ENCODE measurements around the gene PTPRN2.
A peak's percentile ranks its signal among the peaks of the same experiment; 100 is the strongest.
"Not testable (repeated sequence)": the region's sequence is repeated elsewhere in the genome, so short reads cannot be mapped to it uniquely, and the experiment has no call there.

Gene PTPRN2

GRCh38 chr7:157862731-157863130 is 724.9 kb downstream of the PTPRN2 start:
- DNase-seq: no peak

DNA sequence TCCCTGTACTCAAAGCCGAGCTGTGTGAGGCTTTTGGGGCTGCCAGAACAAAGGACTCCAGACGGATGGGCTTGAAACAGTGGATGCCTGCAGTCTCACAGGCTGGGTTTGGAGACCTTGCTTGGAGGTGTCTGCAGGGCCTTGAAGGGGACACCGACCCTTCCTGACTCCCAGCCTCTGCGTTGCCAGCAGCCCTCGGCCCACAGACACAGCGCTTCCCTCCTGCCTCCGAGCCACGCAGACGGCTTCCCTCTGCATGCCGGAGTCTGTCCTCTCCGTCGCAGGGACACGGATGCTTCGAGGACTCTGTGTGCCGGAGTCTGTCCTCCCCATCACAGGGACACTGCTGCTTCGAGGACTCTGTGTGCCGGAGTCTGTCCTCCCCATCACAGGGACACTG is 726.1 kb downstream of the PTPRN2 start:
- DNase-seq: no peak

DNA sequence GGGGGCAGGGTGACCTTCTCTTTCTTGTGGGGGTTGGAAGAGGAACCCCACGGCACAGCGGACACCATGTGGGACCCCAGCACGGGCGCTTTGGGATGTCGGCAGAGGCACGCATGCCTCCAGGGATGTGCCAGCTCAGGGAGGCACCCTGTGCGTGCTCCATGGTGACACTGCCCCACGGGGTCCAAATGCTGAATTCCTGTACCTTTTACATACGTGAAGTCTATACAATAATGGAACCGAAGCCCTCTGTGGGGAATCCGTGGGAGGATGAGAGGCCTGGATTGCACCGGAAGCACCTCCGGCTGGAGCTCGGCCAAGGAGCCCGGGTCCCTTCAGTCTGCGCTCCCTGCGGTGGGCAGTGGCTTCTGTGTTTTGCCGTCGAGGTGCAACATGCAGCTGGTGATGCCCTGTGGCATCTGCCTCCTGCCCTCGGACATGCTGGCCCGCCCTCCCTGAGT is 726.6 kb downstream of the PTPRN2 start:
- no peak for DNase-seq

- DNase-seq: no peak
Measured at GRCh38 chr7:157860406-157860805, 727.2 kb downstream of the PTPRN2 start.

DNA sequence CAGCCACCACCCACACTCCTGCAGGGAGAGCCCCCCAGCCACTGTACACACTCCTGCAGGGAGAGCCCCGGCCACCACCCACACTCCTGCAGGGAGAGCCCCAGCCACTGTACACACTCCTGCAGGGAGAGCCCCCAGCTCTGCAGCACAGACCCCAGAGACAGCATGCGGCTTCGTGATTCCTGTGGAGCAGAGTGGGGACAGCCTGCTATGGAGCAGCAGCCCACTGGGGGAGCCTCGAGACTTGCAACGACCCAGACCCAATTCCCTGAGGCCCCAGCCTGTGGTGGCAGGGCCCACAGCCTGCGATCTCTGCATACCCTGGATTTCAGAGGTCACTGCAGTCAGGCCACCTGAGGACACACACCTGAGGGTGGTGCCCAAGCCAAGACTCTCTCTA is 727.7 kb downstream of the PTPRN2 start:
- no peak for DNase-seq

- no peak for DNase-seq
Measured at GRCh38 chr7:157857578-157858075, 730.0 kb downstream of the PTPRN2 start.

- DNase-seq: no peak
Measured at GRCh38 chr7:157856873-157857577, 730.6 kb downstream of the PTPRN2 start.

DNA sequence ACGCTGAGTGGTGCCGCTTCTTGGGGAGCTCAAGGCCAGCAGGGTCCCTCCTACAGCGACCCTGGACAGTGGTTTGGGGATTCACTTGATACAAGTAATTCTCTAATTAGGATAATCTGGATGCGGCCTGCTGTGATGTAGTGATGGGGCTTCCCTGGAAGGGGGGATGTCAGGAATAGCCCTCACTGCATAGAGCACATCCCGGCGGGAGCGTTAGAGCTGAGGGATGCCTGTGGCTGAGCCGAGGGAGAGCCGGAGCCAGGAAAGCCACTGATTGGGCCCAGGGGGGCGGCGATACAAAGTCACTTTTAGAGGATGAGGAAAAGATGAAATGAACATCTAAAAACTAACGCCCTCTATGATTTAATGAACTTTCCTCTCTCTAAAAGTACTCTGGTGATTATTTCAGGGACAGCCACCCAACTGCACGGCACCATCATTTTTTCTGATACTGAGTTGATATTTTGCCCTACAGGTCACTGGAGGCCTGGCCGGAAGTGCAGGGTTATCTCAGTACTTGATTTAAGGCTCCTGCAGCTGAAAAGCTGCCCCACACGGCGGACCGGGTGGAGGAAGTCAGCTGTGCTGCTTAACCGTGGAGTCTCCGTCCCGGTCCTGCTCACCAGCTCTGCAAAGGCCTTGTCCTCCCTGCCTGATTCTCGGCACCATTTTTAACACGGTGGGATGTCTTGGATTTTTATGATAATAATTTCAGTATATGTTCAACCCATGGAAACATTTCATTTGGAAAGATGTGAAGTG is 732.0 kb downstream of the PTPRN2 start:
- DNase-seq: no peak

GRCh38 chr7:157855016-157855415 is 732.6 kb downstream of the PTPRN2 start:
- DNase-seq: no peak

DNA sequence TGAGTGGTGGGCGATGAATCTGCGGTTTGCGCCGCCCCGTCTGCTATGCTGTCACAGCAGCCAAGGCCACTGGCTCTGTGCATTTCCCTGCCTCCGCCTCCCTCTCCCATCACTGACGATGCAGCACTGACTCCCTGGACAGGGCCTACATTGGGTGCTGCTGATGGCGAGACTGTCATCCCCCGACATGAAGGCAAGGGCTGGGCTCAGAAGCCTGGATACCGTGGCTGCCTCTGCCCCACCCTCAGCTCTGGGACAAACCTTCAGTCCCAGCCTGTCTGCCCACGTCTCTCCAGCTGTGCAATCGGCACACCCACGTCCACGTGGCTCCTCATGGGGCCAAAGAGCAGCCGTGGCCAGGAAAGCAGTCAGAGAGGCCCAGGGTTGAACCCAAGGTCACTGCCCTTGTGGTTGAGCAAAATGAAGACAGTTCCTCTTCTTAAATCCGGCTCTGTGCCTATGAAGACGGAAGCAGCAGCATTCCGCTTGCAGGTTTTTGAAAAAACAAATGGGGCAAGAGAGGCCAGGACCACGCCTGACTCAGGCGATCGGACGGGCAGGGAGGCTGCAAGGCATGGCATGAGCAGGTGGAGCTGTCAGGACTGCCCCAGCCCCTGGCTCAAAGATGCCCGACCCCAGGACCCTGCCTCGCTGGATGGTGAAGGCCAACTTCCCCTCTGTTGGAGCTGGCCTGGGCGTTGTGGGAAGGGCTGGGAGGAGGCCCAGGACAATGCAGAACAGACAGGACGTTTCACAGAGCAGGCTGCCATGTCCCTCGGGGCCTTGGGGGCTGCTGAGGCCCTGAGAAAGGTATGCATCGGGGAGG is 733.3 kb downstream of the PTPRN2 start:
- DNase-seq: no peak

GRCh38 chr7:157853789-157854065 is 733.9 kb downstream of the PTPRN2 start:
- DNase-seq: no peak

GRCh38 chr7:157853076-157853788 is 734.4 kb downstream of the PTPRN2 start:
- DNase-seq: no peak

DNA sequence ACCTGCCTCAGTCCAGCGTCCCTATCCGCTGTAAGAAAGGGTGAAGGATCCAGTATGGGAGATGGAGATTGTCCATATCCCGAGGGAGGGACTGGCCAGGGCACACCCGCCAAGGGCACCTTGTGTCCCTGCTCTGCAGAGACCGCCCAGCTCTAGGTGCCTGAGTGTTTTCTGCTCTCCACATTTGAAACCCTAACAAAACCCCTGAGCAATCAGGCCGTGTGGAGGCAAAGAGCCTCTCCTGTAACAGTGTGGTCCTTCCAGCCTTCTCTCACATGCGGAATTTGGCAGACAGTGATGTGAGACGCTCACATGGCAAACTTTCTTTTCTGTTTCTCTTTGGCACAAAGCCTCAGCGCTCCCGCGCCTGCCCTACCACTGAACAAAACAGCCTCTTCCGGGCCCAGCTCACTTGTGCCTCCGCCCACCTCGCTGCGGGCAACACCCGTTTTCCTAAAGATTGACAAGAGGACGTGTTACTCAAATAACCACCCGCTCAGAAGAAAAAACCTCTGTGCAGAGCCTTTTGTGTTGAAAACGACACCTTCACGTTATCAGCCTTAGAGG is 736.0 kb downstream of the PTPRN2 start:
- peak; percentile 80 for DNase-seq

DNA sequence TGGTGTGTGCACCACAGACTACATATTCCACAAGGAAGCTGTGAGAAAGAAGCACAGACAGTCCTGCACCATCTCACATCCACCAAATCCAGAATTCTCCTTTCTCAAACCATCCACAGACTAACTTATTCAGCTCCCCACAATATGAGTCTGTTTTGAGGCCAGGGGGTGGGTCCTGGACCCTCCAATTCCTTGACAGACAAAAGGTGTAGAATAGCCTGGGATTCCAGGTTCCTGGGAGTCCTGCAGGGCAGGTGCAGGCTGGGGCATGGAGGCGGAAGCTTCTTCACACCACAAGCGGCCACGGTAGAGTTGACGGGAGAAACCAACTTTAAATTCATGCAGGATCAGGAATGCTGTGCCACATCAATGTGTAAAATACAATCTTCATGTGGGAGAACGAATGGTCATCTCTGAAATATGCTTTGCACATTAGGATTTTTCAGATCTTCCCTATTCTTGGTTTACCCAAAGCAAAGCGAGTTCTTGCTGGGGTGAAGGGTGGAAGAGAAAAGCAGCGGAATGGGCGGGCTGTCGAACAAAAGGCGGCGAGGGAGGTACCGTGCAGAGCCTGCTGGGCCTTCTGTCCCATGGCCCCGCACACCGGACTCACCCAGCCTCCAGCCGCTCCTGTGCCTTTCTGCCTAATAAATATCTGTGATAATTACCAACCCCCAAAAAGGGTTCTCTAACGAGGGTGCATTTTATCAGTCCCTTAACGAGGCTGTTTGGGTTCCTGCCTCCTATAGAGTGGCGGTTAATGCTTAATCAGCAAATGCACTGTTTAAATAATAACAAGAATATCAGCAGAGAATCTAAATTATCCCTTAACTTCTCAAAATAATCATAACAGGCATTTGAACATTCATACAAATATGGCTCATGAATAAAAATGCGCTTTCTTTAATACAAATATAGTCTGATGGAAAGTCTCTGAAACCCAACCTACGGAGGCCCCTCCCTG is 736.9 kb downstream of the PTPRN2 start:
- no peak for DNase-seq

- DNase-seq: no peak
Measured at GRCh38 chr7:157849726-157850125, 737.9 kb downstream of the PTPRN2 start.

- no peak for DNase-seq
Measured at GRCh38 chr7:157849341-157849596, 738.4 kb downstream of the PTPRN2 start.

GRCh38 chr7:157848508-157849340 is 738.9 kb downstream of the PTPRN2 start:
- DNase-seq: no peak

DNA sequence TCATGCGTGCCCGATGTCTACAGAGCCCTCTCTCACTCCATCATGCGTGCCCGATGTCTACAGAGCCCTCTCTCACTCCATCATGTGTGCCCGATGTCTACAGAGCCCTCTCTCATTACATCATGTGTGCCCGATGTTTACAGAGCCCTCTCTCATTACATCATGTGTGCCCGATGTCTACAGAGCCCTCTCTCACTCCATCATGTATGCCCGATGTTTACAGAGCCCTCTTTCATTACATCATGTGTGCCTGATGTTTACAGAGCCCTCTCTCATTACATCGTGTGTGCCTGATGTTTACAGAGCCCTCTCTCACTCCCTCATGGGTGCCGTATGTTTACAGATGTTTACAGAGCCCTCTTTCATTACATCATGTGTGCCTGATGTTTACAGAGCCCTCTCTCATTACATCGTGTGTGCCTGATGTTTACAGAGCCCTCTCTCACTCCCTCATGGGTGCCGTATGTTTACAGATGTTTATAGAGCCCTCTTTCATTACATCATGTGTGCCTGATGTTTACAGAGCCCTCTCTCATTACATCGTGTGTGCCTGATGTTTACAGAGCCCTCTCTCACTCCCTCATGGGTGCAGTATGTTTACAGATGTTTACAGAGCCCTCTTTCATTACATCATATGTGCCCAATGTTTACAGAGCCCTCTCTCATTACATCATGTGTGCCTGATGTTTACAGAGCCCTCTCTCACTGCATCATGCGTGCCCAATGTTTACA is 739.7 kb downstream of the PTPRN2 start:
- not testable (repeated sequence) for DNase-seq

DNA sequence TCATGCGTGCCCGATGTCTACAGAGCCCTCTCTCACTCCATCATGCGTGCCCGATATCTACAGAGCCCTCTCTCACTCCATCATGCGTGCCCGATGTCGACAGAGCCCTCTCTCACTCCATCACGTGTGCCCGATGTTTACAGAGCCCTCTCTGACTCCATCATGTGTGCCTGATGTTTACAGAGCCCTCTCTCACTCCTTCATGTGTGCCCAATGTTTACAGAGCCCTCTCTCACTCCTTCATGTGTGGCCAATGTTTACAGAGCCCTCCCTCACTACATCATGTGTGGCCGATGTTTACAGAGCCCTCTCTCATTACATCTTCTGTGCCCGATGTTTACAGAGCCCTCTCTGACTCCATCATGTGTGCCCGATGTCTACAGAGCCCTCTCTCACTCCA is 740.9 kb downstream of the PTPRN2 start:
- not testable (repeated sequence) for DNase-seq

DNA sequence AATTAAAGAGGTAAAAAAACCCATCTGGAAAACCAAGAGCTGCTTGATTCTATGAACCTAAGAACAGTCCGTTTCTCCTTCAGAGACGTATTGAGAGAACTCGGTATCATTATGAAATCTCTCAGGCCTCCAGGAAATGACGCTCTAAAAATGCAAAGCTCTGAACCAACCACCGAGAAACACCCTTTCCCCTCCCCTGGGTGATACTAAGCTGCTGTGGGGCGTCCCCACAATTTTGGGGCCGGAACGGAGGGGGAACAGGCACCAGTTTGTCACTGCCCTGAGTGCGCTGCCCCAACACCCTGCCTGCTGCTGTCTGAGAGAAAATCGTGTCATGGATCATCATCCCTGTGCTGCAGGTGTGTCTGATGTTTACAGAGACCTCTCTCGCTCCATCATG is 741.4 kb downstream of the PTPRN2 start:
- DNase-seq: no peak

Measured in activated CD4-positive, alpha-beta T cell treated with anti-CD3 and anti-CD28 coated beads, Interleukin-2, Interleukin-6, amounts not matched to agents 100 ng/mL and 50 ng/mL, durations not matched to agents 16 hours and 8 hours (primary cell).